HEK293 (cell line): ENCODE measurements around the gene FBRSL1.

Source experiments
- CTCF ChIA-PET: fragments of 350-600 bp; formaldehyde crosslinking; extraction: SDS; loops from one replicate; lab custom pipeline; 2021; ENCODE audit warnings: antibody characterized with exemption; lab: Yijun Ruan, JAX
- POLR2A ChIA-PET: fragments of 300-600 bp; formaldehyde crosslinking; extraction: SDS; loops from one replicate; lab custom pipeline; 2020; ENCODE audit warnings: antibody characterized with exemption, inconsistent platforms; lab: Yijun Ruan, JAX
- H3K27ac ChIP-seq: fragments of 200-500 bp; sonication (Bioruptor generic); 2 replicates; pipeline ENCODE4 v1.5.1; 2014; ENCODE audit warnings: low read depth, low read length, control low read depth, inconsistent platforms; ENCODE audit errors: extremely low read depth
- H3K36me3 ChIP-seq, 2 experiments: fragments of 200-500 bp in 1 of 2; sonication (Bioruptor generic) in 1 of 2; 1 replicate in 1 of 2; 2 replicates in 1 of 2; pipeline ENCODE4 v1.5.1; 2014 to 2017; ENCODE audit warnings: inconsistent platforms in 2 of 2, low read length in 2 of 2; ENCODE audit not compliant: control insufficient read depth in 2 of 2, insufficient read depth in 1 of 2
- H3K4me1 ChIP-seq: fragments of 200-500 bp; sonication (Bioruptor generic); 2 replicates; pipeline ENCODE4 v1.5.1; 2014; ENCODE audit warnings: mild to moderate bottlenecking, low read length, inconsistent platforms; ENCODE audit not compliant: control insufficient read depth, insufficient read depth
- H3K4me3 ChIP-seq: 2 replicates; pipeline ENCODE4 v1.5.1; 2011; ENCODE audit warnings: low read depth, mild to moderate bottlenecking, control low read depth, low read length, moderate library complexity
- H3K9me3 ChIP-seq: fragments of 200-500 bp; sonication (Bioruptor generic); 2 replicates; pipeline ENCODE4 v1.5.1; 2014; ENCODE audit warnings: low read depth, low read length, inconsistent platforms; ENCODE audit not compliant: control insufficient read depth, insufficient read depth
- EGR2 ChIP-seq: fragments of 450-650 bp; formaldehyde crosslinking; IDR thresholded peaks from 2 replicates; pipeline ENCODE4 v1.5.1; 2016; ENCODE audit warnings: low read depth, missing biosample characterization, missing genetic modification characterization
- PRDM10 ChIP-seq: fragments of 450-650 bp; formaldehyde crosslinking; IDR thresholded peaks from 2 replicates; pipeline ENCODE4 v1.5.1; 2016; ENCODE audit warnings: missing biosample characterization, missing genetic modification characterization
- SCRT2 ChIP-seq: fragments of 450-650 bp; formaldehyde crosslinking; IDR thresholded peaks from 2 replicates; pipeline ENCODE4 v1.5.1; 2016; ENCODE audit warnings: missing biosample characterization, missing genetic modification characterization
- TRIM28 ChIP-seq: IDR thresholded peaks from 2 replicates; pipeline ENCODE4 v1.6.1; 2011; ENCODE audit warnings: low read length, control low read depth, borderline replicate concordance
- ZBTB48 ChIP-seq: fragments of 450-650 bp; formaldehyde crosslinking; IDR thresholded peaks from 2 replicates; pipeline ENCODE4 v1.5.1; 2016; ENCODE audit warnings: missing biosample characterization, missing genetic modification characterization
- ZBTB8A ChIP-seq: fragments of 450-650 bp; formaldehyde crosslinking; IDR thresholded peaks from 2 replicates; pipeline ENCODE4 v1.5.1; 2016; ENCODE audit warnings: missing biosample characterization, missing genetic modification characterization
- ZFHX2 ChIP-seq: fragments of 450-650 bp; formaldehyde crosslinking; conservative IDR thresholded peaks from 2 replicates; pipeline ENCODE4 v1.5.1; 2016; ENCODE audit warnings: missing biosample characterization, missing genetic modification characterization
- ZFP69B ChIP-seq: fragments of 450-650 bp; formaldehyde crosslinking; IDR thresholded peaks from 2 replicates; pipeline ENCODE4 v1.5.1; 2016; ENCODE audit warnings: missing biosample characterization, missing genetic modification characterization
- ZIC2 ChIP-seq: fragments of 450-650 bp; formaldehyde crosslinking; IDR thresholded peaks from 2 replicates; pipeline ENCODE4 v1.5.1; 2016; ENCODE audit warnings: missing biosample characterization, missing genetic modification characterization
- ZNF140 ChIP-seq: fragments of 450-650 bp; formaldehyde crosslinking; IDR thresholded peaks from 2 replicates; pipeline ENCODE4 v1.5.1; 2016; ENCODE audit warnings: missing biosample characterization, missing genetic modification characterization
- ZNF19 ChIP-seq: fragments of 450-650 bp; formaldehyde crosslinking; IDR thresholded peaks from 2 replicates; pipeline ENCODE4; 2016; ENCODE audit warnings: missing biosample characterization, missing genetic modification characterization, low read depth
- ZNF292 ChIP-seq: fragments of 450-650 bp; formaldehyde crosslinking; IDR thresholded peaks from 2 replicates; pipeline ENCODE4 v1.5.1; 2016; ENCODE audit warnings: low read depth, missing biosample characterization, missing genetic modification characterization, borderline replicate concordance
- ZNF544 ChIP-seq: fragments of 450-650 bp; formaldehyde crosslinking; IDR thresholded peaks from 2 replicates; pipeline ENCODE4 v1.5.0; 2017; ENCODE audit warnings: missing biosample characterization, missing genetic modification characterization
- ZNF600 ChIP-seq: fragments of 450-650 bp; formaldehyde crosslinking; IDR thresholded peaks from 2 replicates; pipeline ENCODE4 v1.5.1; 2016; ENCODE audit warnings: missing biosample characterization, missing genetic modification characterization
- ZNF677 ChIP-seq: fragments of 450-650 bp; IDR thresholded peaks from 2 replicates; pipeline ENCODE4 v1.5.0; 2018; ENCODE audit warnings: missing biosample characterization, mild to moderate bottlenecking, missing genetic modification characterization, moderate library complexity

FBRSL1 gene

GRCh38 chr12:132500142-132500855, 10.3 kb downstream of the FBRSL1 start:
- no peak for TF ChIP-seq ZNF19 (tag by site-specific recombination)
- no peak for TF ChIP-seq ZNF140 (tag by site-specific recombination)
- 0 out of 2 replicates have a peak, but pooled peaks have one; percentile 10 for TF ChIP-seq ZBTB8A (tag by site-specific recombination)
- peak; percentile 53 for TF ChIP-seq ZNF600
- TF ChIP-seq PRDM10 (tag by site-specific recombination), result peak; percentile 67
- TF ChIP-seq SCRT2 (tag by site-specific recombination), result no peak
- ChIA-PET POLR2A (no interaction called here), CTCF (interaction anchor here (0.7 kb wide), 1 partner anchor 1650 kb away, joined by 4 read pairs; no protein-coding TSS in a partner anchor)
- H3K36me3 ChIP-seq, result no peaks in the 10 kb centered on the region
- H3K27ac ChIP-seq, result no peak overlapping the region
- no peaks in the 10 kb centered on the region for H3K9me3 ChIP-seq
- peaks cover 21% of the 10 kb centered on the region; the same call in 1 of the 2 replicates for H3K4me1 ChIP-seq
- no peak overlapping the region for H3K4me3 ChIP-seq

- H3K9me3 ChIP-seq, result no peaks in the 10 kb centered on the region
- no peak overlapping the region for H3K4me3 ChIP-seq
- POLR2A ChIA-PET, result no interaction called here
- CTCF ChIA-PET, result no interaction called here
- H3K27ac ChIP-seq, result no peak overlapping the region
- no peaks in the 10 kb centered on the region for H3K36me3 ChIP-seq
- no peak for TF ChIP-seq ZFP69B (tag by site-specific recombination)
- no peak for TF ChIP-seq ZNF544 (tag by site-specific recombination)
- no peak for TF ChIP-seq ZNF677 (tag by site-specific recombination)
- no peak for TF ChIP-seq EGR2 (tag by site-specific recombination)
- TF ChIP-seq PRDM10 (tag by site-specific recombination), result peak; percentile 3; the same call in 1 of the 2 replicates
- 0 out of 2 replicates have a peak, but pooled peaks have one; percentile 23 for TF ChIP-seq ZBTB48 (tag by site-specific recombination)
- TF ChIP-seq ZNF292, result no peak
- H3K4me1 ChIP-seq, result peaks cover 24% of the 10 kb centered on the region
Measured at GRCh38 chr12:132500856-132501180, 10.9 kb downstream of the FBRSL1 start.

- no peaks in the 10 kb centered on the region for H3K9me3 ChIP-seq
- POLR2A ChIA-PET, result no interaction called here
- H3K36me3 ChIP-seq, result no peaks in the 10 kb centered on the region
- CTCF ChIA-PET, result no interaction called here
- TF ChIP-seq TRIM28, result no peak
- TF ChIP-seq EGR2 (tag by site-specific recombination), result peak; percentile 65
- 0 out of 2 replicates have a peak, but pooled peaks have one; percentile 5 for TF ChIP-seq ZBTB48 (tag by site-specific recombination)
- peak; percentile 68 for TF ChIP-seq ZFHX2
- peak; percentile 35; the same call in 1 of the 2 replicates for TF ChIP-seq ZIC2 (tag by site-specific recombination)
- TF ChIP-seq ZFP69B (tag by site-specific recombination), result no peak
- H3K4me1 ChIP-seq, result peaks cover 27% of the 10 kb centered on the region
- H3K4me3 ChIP-seq, result no peak overlapping the region
- H3K27ac ChIP-seq, result no peak overlapping the region
Measured at GRCh38 chr12:132501204-132501940, 11.4 kb downstream of the FBRSL1 start.
